NCI-H2171 treated with DMSO at 0.1 percent for 48 hours (cell line): Measurements from ENCODE around the gene ARX.

Experiments used
- DNase-seq: peaks from one replicate; lab custom pipeline; 2025; lab: John Stamatoyannopoulos, UW

Gene ARX

GRCh38 chrX:25016938-25017598 lies 1.3 kb upstream of the ARX start:
- no peak for DNase-seq

- no peak for DNase-seq
Measured at GRCh38 chrX:25016361-25016671, 551 bp upstream of the ARX start.

- no peak for DNase-seq
Measured at GRCh38 chrX:25014366-25014838, 1.4 kb downstream of the ARX start.

DNA sequence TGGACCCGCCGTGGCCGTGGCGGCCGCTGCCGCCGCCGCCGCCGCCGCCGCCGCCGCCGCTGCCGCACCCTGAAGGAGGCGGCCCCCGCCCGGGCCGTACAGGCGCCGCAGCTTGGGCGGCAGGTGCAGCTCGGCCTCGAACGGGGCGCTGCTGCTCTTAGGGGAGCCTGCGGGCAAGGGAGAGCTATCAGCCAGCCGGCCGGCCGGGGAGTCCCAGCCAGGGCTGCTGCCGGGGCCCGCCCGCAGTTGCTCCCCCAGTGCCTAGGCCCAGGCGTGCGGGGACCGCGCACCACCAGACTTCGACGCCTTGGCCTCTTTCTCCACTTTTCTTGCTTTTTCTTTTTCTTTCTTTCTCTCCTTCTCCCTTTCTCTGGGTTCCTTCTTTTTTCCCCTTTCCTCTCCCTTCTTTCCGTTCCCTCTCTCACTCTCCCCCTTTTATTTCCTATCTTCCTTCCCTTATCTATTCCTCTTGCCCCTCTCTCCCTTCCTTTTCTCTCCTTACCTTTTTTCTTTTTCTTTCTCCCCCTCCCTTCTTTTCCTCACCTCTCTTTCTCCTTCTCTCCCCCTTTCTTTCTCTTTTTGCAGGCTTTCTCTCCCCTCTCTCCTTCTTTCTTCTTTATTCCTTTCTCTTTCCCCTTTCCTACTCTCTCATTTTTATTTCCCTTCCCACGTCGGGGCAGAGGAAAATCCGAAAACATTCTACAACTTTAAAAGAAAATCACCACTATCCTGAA lies 2.0 kb downstream of the ARX start:
- peak; percentile 3 for DNase-seq

- no peak for DNase-seq
Measured at GRCh38 chrX:25012793-25013631, 2.8 kb downstream of the ARX start.

GRCh38 chrX:25012433-25012735 lies 3.4 kb downstream of the ARX start:
- DNase-seq, result no peak

- DNase-seq, result no peak
Measured at GRCh38 chrX:25011589-25012432, 4.0 kb downstream of the ARX start.

DNA sequence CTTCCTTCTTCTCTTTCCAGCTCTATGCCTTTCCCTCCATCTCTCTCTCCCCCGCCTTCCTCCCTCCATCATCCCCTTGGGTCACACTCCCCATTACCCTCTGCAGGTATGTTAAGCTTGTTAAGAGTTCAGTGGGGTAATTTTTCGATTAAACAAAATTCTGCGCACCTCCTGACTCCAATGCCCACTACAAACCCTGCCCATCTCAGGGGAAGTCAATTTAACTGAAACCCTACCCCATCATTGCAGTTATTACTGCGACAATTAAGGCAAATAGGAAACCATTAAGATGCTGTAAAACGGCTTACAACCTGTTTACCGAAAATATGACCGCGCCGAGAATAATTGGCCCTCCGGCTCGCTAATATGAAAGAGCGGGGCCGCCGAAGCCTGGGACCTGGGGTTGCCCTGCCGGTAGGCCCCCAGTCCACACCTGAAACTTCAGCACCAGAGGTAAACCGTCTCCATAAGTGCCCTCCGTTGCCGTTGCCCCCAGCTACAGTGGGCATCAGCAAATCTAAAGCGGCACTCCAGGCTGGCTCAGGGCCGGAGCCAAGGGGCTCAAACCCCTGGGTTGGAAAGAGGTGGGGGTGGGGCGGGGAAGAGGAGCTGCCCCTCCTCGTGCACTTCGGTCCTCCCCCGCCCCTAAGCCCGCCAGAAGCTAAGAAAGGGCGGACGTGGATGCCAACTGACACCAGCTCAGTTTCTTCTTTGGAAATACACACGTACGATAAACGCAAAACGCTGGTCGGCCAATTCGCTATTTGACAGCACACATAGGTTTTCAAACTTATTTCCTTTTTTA lies 4.8 kb downstream of the ARX start:
- no peak for DNase-seq

DNA sequence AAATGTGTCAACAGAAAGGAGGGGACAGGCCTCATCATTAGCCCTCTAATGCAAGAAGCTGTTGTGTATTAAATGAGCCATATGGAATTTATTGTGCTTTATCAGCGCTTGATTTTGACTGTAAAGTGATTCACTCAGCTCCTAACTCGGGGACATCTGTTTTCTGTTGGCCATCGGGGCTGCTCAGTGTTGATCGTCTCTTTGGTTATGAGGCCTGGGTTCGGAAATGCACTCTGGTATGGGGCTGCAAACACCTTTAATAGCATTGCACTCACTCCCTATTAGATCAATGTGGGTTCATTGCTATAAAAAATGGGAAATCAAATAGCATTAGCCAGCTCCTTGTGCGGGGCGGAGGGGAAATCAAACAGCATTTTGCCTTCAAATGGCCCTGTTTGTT lies 6.4 kb downstream of the ARX start:
- no peak for DNase-seq

- no peak for DNase-seq
Measured at GRCh38 chrX:25007059-25008053, 8.4 kb downstream of the ARX start.

- no peak for DNase-seq
Measured at GRCh38 chrX:25006586-25007058, 9.1 kb downstream of the ARX start.

- DNase-seq, result no peak
Measured at GRCh38 chrX:25005382-25006185, 10.2 kb downstream of the ARX start.

DNA sequence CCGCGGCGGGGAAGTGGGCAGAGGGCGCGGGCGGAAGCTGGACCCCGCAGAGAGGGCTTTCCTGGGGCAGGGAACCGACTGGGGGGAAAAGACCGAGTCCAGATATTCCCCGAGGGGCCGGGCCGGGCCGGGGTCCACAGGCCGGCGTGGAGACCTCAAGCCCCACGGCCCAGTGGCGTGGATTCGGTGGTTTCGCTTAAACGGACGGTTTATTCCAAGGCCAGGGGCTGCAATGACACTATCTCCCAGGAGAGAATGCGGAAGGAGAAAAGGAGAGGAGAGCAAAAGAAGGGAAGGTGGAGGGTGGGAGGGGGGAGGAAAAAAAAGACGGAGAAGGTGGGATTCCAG lies 10.8 kb downstream of the ARX start:
- no peak for DNase-seq

DNA sequence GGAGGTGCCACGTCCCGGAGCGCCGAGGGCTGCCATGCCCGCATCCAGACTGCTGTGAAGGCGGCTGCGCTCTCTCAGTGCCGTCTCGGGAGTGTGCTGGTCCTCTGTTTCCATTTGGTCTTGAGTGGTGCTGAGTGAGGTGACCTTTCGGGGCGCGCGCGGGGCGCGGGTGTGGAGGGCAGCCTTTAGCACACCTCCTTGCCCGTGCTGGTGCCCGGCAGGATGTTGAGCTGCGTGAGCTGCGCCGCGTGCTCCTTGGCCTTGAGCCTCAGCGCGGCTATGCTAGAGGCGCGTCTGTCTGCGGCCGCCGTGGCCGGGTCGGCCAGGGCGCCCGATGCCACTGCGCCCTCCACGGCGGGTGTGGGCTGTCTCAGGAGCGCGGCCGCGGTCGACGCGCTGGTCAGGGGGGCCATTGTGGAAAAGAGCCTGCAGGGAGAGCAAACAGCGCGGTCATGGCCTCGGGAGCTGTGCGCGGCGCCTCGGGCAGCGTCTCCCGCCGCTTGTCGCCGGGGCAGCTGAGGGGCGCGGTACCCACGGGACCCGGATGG lies 11.2 kb downstream of the ARX start:
- no peak for DNase-seq

DNA sequence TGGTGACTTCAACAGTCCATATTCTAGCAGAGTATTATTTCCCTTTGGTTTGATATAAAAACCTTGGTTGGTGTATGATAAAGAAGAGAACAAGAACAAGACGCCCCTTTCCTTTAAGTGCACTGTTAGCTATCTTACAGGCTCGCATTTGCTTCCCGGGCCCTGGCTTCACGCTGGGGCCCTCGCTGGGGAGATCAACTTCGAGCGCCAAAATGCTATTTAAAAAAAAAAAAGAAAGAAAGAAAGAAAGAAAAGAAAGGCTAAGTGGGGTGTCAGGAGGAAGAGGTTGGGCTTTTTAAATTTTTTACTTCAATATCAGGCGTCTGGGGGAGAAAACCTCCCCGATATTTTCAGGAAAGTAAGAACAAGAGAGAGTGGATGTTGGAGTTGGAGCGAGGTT lies 11.7 kb downstream of the ARX start:
- DNase-seq, result no peak

DNA sequence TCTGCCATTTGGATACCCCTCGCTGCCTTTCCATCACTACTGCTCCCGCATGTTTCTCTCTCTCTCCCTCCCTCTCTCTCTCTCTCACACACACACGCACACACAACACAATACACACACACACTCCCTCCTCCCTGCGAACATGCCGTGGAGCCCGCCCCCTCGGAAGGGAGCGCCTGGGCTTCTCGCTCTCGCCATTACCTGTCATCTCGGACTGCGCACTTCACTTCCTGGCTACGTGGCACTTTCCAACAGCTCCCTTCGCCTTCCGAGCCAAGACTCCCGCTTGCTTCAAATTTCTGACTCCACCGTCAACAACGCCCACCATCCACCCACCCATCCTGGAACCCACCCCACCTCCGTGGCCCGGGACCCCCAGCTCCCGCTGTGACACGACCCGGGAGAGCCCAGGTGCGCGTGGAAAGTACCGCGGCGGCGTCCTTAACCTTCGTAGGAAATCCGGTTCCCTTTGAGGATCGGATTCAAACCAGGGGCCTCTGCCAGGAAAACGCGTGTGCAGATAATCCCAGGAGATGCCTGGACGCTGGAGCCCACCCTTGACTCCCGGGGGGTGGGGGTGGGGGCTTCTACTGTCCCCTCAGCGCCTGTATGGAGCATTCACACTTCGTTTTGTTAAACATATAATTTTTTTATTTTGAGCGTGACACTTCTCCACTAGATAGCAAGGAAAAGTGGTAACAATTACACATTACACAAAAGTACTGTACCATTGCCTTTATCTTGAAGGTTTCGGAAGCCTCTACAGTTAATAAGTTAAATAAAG lies 12.5 kb downstream of the ARX start:
- no peak for DNase-seq

DNA sequence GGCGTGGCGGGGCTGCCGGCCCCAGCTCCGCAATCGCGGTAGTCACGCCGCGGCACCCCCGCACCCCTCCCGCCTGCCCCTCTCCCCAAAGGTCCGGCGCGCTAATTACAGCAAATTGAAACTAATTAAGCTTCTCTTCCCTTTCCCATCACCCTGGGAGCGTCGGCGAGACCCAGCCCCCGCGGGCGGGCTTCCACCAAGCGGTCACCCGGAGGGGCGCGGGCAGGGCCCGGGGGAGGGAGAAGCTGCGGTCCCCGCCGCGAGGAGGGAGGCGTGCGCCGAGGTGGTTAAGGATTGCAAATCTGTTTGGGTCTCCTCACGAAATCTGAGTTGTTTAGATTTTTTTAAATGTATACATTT lies 13.1 kb downstream of the ARX start:
- DNase-seq, result no peak
